HL-60 (cell line): ENCODE data around the gene GPR146.

Experiments used
- DNase-seq, 2 experiments: peaks; one replicate each; pipeline ENCODE4 v3.0.0-alpha.2; 2010 to 2020; ENCODE audit warnings: low read depth in 1 of 2, low spot score in 1 of 2
- H3K27ac ChIP-seq: fragments of 250-450 bp; sonication (Bioruptor Pico); replicated peaks from 2 replicates; pipeline ENCODE4 v1.5.1; 2020; ENCODE audit warnings: mild to moderate bottlenecking, moderate library complexity
- H3K27me3 ChIP-seq: fragments of 250-450 bp; sonication (Bioruptor Pico); 2 replicates; pipeline ENCODE4 v1.5.1; 2021; ENCODE audit warnings: mild to moderate bottlenecking, moderate library complexity; ENCODE audit not compliant: insufficient read depth, poor library complexity, severe bottlenecking
- H3K4me3 ChIP-seq: replicated peaks from 2 replicates; pipeline ENCODE4 v1.5.1; 2011; ENCODE audit warnings: mild to moderate bottlenecking, control low read depth, low read length; ENCODE audit not compliant: insufficient read depth
- GABPA ChIP-seq: IDR thresholded peaks from 2 replicates; pipeline ENCODE4 v1.6.1; 2012; ENCODE audit warnings: low read depth
- POLR2AphosphoS5 ChIP-seq: IDR thresholded peaks from 2 replicates; pipeline ENCODE4 v1.6.1; 2012; ENCODE audit warnings: low read depth
- REST ChIP-seq: IDR thresholded peaks from 2 replicates; pipeline ENCODE4 v1.6.1; 2012; ENCODE audit warnings: low read depth; ENCODE audit not compliant: insufficient replicate concordance
- SPI1 ChIP-seq: IDR thresholded peaks from 2 replicates; pipeline ENCODE4 v1.6.1; 2012; ENCODE audit warnings: low read depth, mild to moderate bottlenecking, borderline replicate concordance
- long read RNA-seq: library from polyadenylated mRNA; unstranded; transcript quantifications from one replicate; pipeline ENCODE4 v2.0.0, GENCODE V29; 2020
- TF ChIP-seq, protein P1 (sequence below): IDR thresholded peaks from one replicate; pipeline ENCODE4 v1.5.1; 2011; ENCODE audit warnings: low read length, control low read depth, inconsistent platforms; ENCODE audit not compliant: insufficient read depth

Gene GPR146
- long read RNA-seq, transcript GPR146-203 (2 exons, 1,053 nt), result major isoform, 111 of 121 reads
- long read RNA-seq, partial matches to known transcripts, result 0 of 121 reads
- long read RNA-seq, other reads (novel, unspliced or antisense), result 10 of 121 reads

DNA sequence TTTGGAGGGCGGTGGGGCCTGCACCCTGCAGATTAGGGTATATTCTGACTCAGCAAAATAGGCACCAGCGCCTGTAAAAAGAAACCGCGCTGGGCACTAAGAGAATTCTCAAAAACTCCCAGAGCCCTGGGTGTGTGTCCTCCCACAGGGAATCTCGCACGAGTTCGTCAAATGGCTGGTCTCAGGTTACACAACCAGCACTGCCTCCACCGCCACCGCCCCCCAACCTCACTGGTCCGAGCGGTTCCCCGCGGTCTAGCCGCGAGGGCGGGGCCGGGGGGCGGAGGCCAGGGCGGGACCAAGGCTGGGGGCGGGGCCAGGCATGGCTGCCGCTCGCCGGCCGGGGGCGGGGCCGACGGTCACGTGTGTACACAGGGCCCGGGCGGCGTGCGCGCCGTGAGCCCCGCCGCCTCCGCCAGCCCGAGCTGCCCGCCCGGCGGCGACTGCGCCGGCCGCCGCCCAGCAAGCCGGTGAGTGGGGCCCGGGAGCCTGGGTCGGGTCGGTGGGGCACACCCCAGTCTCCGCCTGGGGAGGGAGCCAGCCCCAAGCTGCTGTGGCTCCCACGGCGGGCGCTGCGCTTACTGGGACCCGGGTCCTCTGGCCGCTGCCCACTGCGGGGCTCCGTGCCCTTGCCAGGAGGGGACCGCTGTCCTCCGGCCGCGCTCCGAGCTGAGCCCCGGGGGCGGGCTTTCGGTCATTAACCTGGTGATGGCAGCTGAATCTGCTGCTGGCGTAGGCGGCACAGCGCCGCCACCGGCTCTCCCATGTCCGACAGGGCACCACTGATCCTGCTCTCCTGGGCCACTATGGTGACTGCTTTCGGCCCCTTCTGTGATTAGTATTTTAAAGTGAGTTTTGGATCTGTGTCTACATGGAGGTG, at the start of gene GPR146:
Gene GPR146, plus strand, starts transcription at position 358 of the 880 bp plus-strand sequence. CDS start 12,970 bp downstream, outside the sequence.
- peak; percentile 84 to 91 for DNase-seq
- TF ChIP-seq, protein P1, sequence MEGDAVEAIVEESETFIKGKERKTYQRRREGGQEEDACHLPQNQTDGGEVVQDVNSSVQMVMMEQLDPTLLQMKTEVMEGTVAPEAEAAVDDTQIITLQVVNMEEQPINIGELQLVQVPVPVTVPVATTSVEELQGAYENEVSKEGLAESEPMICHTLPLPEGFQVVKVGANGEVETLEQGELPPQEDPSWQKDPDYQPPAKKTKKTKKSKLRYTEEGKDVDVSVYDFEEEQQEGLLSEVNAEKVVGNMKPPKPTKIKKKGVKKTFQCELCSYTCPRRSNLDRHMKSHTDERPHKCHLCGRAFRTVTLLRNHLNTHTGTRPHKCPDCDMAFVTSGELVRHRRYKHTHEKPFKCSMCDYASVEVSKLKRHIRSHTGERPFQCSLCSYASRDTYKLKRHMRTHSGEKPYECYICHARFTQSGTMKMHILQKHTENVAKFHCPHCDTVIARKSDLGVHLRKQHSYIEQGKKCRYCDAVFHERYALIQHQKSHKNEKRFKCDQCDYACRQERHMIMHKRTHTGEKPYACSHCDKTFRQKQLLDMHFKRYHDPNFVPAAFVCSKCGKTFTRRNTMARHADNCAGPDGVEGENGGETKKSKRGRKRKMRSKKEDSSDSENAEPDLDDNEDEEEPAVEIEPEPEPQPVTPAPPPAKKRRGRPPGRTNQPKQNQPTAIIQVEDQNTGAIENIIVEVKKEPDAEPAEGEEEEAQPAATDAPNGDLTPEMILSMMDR, result peak; percentile 82
- TF ChIP-seq GABPA (no peak), POLR2AphosphoS5 (no peak), SPI1 (no peak), REST (no peak)
- Histone ChIP-seq H3K4me3 (peak within 1 kb of the TSS; percentile 74), H3K27me3 (no peaks in the 10 kb centered on the region), H3K27ac (peak within 1 kb of the TSS; percentile 72)

DNA sequence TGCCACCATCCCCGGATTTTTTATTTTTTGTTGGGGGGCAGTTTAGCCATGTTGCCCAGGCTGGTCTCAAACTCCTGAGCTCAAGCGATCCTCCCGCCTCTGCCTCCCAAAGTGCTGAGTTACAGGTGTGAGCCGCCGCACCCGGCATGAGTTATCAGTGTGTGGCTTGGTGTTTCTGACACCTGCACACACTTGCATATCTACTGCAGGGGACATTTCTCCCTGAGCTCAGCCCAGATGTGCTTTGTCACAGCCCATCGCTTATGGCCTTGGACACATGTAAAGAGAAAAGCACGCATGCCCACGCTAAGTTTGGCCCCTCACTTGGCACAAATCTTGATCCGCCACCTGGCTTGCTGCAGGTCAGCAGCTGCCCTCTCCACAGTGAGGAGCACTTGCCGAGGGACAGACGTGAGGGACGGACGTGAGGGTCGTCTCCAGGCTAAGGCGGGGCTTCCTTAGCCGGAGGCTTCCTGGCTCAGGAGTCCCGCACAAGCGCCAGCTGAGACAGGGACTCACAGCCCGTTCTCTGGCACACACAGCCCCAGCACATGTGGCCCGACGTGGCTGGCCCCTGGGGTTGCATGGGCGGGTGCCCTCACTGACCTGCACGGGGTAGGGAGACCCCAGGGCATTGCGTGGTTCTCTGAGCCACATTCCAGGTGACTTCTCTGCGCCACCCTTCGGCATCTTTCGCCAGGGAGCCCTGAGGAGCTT, 49.6 kb upstream of the GPR146 start:
- no peak for TF ChIP-seq REST
- TF ChIP-seq POLR2AphosphoS5, result no peak
- TF ChIP-seq GABPA, result no peak
- TF ChIP-seq, protein P1, result no peak
- TF ChIP-seq SPI1, result no peak
- no peak for DNase-seq
- Histone ChIP-seq H3K27me3 (no peaks in the 10 kb centered on the region), H3K4me3 (no peak overlapping the region), H3K27ac (no peak overlapping the region)

GRCh38 chr7:995571-995970, 48.8 kb upstream of the GPR146 start:
- Histone ChIP-seq H3K27me3 (no peaks in the 10 kb centered on the region), H3K27ac (no peak overlapping the region)
- TF ChIP-seq SPI1 (no peak), REST (no peak), GABPA (no peak), POLR2AphosphoS5 (no peak)
- TF ChIP-seq, protein P1, result no peak

More at GRCh38 chr7:995571-995970, 48.8 kb upstream of the GPR146 start:
- no peak for DNase-seq
- no peak overlapping the region for H3K4me3 ChIP-seq
